HCEC 1CT (cell line): Measurements from ENCODE around the gene CYP4F3.
"Not testable (repeated sequence)": the region's sequence is repeated elsewhere in the genome, so short reads cannot be mapped to it uniquely, and the experiment has no call there.

Experiments
- DNase-seq: peaks from one replicate; pipeline ENCODE4 v3.0.0-alpha.2; 2017

Gene CYP4F3

DNA sequence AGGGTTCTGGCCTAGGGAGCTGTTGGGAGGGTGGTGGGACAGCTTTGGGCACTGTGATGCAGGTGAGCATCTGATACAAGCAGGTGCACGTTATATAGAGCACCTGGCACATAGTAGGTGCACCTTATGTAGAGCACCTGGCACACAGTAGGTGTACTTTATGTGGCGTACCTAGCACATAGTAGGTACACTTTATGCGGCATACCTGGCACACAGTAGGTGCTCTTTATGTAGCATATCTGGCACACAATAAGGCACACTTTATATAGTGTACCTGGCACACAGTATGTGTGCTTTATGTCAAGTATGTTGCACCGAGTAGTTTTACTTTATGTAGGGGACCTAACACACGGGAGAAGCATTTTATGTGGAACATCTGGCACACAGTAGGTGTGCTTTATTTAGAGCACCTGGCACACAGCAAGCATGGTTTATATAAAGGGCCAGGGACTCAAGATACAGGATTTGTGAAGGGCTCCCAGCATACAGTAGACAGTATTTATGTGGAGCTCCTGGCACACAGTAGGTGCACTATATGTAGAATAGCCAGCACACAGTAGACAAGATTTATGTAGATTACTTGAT is 30.6 kb downstream of the CYP4F3 start:
- DNase-seq, result no peak

DNA sequence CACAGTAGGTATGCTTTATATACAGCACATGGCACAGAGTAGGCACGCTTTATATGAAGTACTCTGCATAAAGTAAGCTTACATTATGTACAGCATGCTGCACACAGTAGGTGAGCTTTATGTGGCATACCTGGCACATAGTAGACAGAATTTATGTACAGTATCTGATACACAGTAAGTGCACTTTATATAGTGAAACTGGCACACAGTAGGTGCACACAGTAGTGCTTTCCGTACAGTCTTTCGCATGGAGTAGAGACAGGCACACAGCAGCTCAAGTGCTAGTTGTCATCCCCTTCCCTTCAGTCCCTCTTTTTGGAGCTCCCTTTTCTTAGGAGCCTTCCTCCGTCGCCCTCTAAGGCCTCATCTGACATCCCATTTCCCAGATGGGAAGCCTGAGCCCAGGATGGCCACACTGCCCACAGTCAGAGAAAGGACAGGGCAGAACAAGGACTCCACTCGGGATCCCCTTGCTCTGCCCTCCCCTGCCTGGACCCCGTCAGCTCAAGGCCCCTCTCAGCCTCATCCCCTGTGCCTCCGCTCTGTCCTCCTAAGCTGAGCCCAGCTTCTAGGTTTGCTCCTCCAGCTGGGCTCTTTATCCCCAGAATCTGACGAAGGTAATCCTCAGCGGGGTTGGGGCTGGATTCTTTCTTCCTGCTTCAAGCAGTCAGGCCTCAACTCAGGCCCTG is 31.3 kb downstream of the CYP4F3 start:
- no peak for DNase-seq

DNA sequence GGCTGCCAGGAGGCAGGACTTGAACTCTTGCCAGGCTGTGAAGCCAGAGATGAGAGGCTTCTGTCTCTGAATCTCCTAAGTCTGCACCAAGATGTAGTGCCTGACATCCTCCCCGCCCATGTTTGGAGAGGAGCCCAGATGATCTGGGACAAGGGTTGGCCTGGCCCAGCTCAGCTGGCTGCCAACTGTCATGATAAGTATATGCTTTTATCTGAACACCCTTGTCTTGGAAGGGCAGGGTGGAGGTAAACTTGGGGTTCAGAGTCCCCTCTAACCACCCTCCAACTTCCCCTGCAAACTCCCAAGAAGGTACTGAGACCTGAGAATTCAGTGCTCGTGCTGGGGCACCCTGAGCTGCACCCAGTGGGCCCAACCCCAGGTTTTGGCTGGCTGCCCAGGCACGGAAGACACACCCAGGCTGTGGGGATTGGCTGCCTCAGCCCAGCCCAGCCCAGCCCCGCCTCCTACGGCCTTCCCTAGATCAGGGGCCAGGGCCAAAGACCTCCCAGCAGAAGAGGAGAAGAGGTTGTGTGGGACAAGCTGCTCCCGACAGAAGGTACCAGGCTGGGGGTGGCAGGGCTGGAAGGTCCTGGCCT is 32.0 kb downstream of the CYP4F3 start, which contains the start of gene CYP4F12:
Gene CYP4F12, plus strand, starts transcription at position 508 of the 596 bp plus-strand sequence. CDS start 443 bp downstream, outside the sequence.
- no peak for DNase-seq

GRCh38 chr19:15673176-15673654 is 32.5 kb downstream of the CYP4F3 start:
- no peak for DNase-seq

- DNase-seq, result no peak
These were observed 34.9 kb downstream of the CYP4F3 start for GRCh38 chr19:15675560-15675959.

DNA sequence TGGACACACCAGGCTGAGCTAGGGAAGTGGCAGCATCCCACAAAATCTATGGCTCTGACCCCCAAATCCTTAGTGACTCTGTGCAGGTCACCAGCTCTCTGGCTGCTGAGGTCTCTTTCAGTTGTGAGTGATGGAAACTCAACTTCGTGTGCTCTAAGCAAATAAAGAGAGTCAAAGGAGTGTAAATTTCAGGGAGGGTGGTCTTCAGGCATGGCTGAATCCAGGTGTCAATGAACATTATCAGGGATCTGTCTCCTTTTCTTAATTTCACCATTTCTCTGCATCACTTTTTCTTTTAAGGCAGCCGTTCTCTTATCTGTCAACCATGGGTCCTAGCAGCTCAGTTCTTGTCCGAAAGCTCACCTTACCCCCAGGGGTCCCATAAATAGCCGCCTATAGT is 38.4 kb downstream of the CYP4F3 start:
- no peak for DNase-seq

- not testable (repeated sequence) for DNase-seq
These were observed 39.2 kb downstream of the CYP4F3 start for GRCh38 chr19:15679865-15680264.

DNA sequence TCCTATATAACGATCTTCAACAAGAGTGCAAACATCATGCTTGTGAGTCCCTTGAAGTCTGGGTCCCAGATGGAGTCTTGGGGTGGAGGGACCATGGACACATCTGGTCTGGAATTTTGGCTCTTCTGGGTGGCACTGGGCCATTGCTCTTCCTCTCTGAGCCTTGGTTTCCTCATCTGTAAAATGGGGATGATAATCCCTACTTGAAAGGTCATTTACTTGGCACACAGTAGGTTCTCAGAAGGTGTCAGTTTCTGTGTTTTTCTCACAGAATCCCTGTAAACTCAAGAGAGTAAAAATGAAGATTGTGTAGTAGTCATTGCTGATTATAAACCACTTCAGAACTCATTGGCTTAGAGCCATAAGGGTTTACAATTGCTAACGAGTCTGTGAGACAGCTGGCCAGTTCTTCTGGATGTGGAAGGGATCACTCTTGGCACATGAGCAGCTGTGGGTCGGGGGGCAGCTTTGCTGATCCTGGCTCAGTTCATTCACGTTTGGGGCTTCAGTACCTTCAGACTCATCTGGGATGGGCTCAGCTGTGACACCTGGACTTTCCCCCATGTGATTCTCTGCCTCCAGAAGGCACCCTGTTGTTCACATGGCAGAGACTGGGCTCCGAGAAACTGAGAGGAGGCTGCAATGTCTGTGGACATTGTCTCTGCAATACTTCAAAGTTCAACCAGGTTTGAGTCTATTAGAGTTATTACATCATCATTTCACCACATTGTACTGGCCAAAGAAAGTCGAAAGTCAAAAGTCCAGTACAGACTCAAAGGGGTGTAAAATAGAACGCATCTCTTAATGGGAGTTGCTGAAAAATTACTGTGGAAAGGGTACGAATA is 40.0 kb downstream of the CYP4F3 start:
- DNase-seq, result no peak

DNA sequence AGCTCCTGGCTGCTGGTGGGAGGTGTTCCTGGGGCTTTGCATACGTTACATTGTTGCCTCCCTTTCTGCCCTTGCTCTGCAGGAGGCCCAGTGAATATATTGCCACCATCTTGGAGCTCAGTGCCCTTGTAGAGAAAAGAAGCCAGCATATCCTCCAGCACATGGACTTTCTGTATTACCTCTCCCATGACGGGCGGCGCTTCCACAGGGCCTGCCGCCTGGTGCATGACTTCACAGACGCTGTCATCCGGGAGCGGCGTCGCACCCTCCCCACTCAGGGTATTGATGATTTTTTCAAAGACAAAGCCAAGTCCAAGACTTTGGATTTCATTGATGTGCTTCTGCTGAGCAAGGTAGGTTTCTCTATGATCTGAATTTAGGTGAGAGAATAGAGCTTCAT is 42.7 kb downstream of the CYP4F3 start:
- DNase-seq, result no peak

DNA sequence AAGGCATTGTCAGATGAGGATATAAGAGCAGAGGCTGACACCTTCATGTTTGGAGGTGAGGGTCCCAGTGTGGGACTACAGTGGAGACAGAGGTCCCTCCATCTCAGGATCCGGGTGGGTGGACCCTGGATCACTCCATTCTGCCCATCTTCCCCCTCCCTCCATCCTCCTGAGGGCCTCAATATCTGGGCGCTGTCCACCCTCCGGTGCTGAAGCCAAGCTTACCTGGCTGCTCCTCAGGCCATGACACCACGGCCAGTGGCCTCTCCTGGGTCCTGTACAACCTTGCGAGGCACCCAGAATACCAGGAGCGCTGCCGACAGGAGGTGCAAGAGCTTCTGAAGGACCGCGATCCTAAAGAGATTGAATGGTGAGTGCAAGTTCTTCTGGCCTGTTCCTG is 44.1 kb downstream of the CYP4F3 start:
- DNase-seq, result no peak

- DNase-seq, result no peak
These were observed 56.0 kb downstream of the CYP4F3 start for GRCh38 chr19:15696654-15697194.

GRCh38 chr19:15701757-15702533 is 61.2 kb downstream of the CYP4F3 start:
- no peak for DNase-seq

- DNase-seq, result peak; percentile 16
These were observed 61.8 kb downstream of the CYP4F3 start for GRCh38 chr19:15702534-15702930.
